Retinal pigment epithelial cell (primary cell): Measurements from ENCODE around the gene RUFY2.

ENCODE experiments used
- DNase-seq: peaks from one replicate; pipeline ENCODE4 v3.0.0-alpha.2; 2010; ENCODE audit warnings: low read depth
- H3K4me3 ChIP-seq: 2 replicates; pipeline ENCODE4 v1.5.1; 2011; ENCODE audit warnings: mild to moderate bottlenecking, low read length, control low read depth, moderate library complexity
- TF ChIP-seq, protein P1 (sequence below): conservative IDR thresholded peaks from 2 replicates; pipeline ENCODE4 v1.5.1; 2011; ENCODE audit warnings: low read depth, low read length, control low read depth, inconsistent platforms

The RUFY2 gene

DNA sequence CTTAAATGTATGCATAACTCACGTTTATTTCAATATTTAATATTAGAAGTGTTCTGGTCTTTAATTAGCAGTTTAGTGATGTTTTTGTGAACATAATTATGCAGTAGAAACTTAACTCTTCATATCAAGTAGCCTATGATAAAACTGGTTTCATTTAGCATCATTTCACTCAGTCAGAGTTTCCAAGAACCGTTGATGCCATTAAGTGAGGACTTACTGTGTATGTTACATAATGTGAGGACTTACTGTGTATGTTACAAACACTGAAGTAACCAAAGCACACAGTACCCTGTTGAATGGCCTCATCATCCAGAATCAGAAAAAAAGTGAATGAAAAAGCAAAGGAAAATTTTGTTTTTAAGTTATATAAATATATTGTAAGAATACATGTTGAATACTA lies 41.5 kb downstream of the RUFY2 start:
- TF ChIP-seq, protein P1, sequence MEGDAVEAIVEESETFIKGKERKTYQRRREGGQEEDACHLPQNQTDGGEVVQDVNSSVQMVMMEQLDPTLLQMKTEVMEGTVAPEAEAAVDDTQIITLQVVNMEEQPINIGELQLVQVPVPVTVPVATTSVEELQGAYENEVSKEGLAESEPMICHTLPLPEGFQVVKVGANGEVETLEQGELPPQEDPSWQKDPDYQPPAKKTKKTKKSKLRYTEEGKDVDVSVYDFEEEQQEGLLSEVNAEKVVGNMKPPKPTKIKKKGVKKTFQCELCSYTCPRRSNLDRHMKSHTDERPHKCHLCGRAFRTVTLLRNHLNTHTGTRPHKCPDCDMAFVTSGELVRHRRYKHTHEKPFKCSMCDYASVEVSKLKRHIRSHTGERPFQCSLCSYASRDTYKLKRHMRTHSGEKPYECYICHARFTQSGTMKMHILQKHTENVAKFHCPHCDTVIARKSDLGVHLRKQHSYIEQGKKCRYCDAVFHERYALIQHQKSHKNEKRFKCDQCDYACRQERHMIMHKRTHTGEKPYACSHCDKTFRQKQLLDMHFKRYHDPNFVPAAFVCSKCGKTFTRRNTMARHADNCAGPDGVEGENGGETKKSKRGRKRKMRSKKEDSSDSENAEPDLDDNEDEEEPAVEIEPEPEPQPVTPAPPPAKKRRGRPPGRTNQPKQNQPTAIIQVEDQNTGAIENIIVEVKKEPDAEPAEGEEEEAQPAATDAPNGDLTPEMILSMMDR = no peak
- DNase-seq = no peak
- H3K4me3 ChIP-seq = no peak overlapping the region

DNA sequence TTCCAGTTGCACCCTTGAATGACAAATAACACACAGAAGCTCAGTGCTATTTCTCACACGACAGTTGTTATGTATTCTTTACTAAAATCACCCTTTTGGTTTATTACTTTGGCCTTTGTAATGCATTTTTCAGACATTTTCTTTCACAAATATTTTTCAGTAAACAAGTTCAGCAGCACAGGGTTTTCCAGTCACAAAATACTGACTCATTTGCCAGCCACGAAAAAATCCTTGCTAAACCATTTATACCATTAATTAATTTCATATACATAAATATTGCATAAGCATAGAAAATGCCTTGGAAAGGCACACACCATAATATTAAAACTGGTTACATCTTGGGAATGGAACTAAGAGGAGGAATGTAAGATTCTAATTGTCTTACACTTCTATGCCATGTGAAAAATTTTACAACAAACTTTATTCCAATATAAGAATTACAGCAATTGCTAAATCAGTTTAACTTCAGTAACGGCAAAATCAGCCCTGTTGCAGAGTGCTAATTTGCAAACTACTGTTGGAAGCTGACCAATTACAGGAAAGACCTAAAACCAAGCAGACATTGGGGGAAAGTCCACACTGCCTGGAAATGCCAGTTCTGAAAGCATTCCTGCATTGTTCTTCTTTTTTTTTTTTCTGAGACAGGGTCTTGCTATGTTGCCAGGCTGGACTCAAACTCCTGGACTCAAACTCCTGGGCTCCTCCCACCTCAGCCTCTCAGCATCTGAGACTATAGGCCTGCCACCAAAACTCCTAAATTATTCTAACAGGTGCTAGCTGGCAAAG lies 42.8 kb downstream of the RUFY2 start:
- H3K4me3 ChIP-seq = no peak overlapping the region
- TF ChIP-seq, protein P1 = no peak
- no peak for DNase-seq

DNA sequence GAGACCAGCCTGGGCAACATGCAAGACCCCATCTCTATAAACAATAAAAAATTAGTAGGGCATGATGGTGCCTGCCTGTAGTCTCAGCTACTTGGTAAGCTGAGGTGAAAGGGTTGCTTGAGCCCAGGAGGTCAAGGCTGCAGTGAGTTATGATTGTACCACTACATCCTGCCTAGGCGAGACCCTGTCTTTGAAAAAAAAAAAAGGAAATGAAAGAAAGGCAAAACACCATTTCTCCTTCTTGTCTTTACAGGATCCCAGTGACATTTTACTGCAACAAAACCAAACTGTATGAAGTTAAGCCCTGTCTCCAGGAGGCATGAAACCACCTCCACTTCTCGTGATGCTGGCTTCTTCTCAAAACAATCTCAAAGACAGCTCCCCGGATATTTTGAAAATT lies 44.5 kb downstream of the RUFY2 start:
- DNase-seq = no peak
- TF ChIP-seq, protein P1 = no peak
- no peak overlapping the region for H3K4me3 ChIP-seq

DNA sequence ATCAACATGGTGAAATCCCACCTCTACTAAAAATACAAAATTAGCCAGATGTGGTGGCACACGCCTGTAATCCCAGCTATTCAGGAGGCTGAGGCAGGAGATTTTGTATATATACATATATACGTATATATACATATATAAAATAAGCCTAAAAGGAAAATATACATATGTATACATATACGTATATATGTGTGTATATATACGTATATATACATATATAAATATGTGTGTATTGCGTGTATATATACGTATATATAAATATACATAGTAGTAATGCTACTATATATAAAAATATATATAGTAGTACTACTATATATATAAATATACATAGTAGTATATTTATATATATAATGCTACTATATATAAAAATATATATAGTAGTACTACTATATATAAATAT lies 47.9 kb downstream of the RUFY2 start:
- H3K4me3 ChIP-seq = no peak overlapping the region
- no peak for DNase-seq
- TF ChIP-seq, protein P1 = no peak

DNA sequence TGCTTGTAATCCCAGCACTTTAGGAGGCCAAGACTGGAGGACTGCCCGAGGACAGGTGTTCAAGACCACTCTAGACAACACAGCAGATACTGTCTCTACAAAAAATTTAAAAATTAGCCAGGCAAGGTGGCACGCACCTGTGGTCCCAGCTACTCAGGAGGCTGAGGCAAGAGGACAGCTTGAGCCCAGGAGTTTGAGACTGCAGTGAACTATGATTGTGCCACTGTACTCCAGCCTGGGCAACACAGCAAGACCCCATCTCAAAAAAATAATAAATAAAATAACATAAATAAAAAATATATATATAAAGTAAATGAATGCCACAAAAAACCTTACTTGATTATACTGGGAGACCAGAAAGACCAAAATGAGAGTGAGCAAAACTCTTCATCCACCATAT lies 53.5 kb downstream of the RUFY2 start:
- H3K4me3 ChIP-seq = no peak overlapping the region
- no peak for DNase-seq
- TF ChIP-seq, protein P1 = no peak

DNA sequence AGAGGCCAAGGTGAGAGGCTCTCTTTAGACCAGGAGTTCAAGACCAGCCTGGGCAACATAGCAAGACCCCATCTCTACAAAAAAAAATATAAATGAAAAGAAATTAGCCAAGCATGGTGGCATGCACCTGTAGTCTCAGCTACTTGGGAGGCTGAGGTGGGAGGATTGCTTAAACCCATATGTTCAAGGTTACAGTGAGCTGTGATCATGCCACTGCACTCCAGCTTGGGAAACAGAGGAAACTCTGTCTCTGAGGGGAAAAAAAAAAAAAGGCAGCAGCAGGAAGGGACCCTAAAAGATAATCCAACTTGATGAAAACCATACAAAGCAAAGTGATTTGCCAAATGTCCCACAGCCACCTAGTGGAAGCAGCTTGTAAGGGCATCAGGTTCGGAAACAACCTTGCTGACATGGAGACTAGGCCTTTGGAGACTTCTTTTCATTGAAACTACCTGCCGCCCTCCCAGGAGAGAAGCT lies 58.8 kb downstream of the RUFY2 start:
- DNase-seq = no peak
- H3K4me3 ChIP-seq = no peak overlapping the region
- TF ChIP-seq, protein P1 = peak; percentile 90

DNA sequence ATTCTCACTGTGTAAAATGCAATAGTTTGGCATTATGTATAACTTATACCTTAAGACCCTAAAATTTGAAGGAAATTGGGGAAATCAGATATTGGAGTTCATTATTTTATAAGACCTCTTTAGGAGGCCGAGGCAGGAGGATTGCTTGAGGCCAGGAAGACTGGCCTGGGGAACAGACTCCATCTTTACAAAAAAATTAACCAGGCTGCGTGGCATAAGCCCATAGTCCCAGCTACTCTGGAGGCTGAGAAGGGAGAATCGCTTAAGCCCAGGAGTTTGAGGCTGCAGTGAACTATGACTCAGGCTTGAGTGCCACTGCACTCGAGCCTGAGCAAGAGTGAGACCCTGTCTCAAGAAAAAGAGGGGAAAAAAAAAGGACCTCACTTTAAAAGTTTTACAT lies 60.3 kb downstream of the RUFY2 start:
- no peak overlapping the region for H3K4me3 ChIP-seq
- DNase-seq = no peak
- TF ChIP-seq, protein P1 = no peak
